ENCODE results near the gene GANC.

GANC gene

DNA sequence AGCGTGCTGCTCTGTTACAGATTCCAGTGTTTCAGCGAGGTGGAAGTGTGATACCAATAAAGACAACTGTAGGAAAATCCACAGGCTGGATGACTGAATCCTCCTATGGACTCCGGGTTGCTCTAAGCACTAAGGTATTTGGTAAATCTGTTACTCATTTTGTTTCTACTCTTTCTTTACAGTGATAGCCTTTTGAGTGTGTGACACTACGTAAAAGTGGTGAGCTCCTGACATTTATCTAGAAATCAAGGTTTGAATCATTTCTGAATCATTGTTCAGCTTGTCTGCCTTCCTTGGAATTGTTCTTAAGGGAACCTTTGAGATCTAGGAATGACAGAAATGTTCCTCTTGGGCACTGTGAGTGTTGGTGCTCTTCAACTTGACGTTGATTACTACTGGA, 75.1 kb downstream of the GANC start:
- DNase-seq (ENCODE audit: low spot score), result peak; percentile 53

GRCh38 chr15:42349186-42349585, 76.2 kb downstream of the GANC start:
- DNase-seq (ENCODE audit: low spot score), result peak; percentile 25

DNA sequence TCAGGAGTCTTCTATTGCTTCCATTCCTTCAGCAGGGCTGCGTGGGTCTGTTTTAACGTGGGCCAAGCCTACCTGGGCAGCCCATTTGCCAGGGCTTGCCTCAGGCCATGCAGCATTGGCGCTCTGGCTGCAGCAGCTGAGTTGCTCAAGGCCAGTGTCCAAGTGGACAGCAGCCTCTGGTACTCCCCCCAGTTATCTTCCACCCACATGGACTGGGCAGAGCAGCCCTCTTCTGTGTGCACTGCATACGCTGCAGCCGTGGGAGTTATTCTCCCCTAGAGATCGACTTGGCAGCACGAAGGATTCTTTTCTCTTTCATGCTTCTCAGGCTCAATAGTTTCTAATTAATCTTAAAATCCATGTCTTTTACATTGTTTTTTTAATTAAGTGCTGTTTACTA, 79.4 kb downstream of the GANC start:
- DNase-seq (ENCODE audit: low spot score), result no peak

DNA sequence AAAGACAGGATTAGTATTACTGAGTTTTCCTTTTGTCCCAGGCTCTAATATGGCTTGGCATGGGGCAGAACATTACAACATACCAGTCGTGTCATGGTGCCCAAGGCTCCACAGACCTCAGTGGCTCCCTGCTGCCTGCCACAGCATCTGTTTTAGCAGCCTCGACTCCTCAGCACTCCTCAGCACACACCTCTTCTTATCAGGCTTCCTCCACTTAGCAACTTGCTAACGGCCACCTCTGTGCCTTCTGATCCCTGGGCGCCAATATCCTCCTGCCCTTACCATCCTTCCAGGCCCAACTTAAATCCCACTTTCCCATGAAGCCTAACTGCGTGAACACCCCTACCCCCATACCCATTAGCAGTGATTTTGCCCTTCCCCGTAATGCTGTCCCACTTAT, 80.1 kb downstream of the GANC start:
- no peak for DNase-seq (ENCODE audit: low spot score)

GRCh38 chr15:42354824-42355223, 81.8 kb downstream of the GANC start:
- DNase-seq (ENCODE audit: low spot score), result no peak

DNA sequence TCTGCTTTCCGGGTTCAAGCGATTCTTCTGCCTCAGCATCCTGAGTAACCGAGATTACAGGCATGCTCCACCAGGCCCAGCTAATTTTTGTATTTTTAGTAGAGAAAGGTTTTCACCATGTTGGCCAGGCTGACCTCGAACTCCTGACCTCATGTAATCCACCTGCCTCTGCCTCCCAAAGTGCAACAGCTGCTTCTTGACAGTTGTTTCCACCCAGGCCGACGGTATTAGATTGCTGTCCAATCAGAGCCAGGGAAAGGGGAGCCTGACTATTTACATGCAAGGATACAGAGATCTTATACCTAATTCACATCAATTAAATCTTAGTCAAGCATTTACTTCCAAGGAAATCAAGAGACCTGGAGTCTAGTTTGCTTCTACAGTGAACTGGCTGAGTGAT, 82.3 kb downstream of the GANC start:
- no peak for DNase-seq (ENCODE audit: low spot score)

DNA sequence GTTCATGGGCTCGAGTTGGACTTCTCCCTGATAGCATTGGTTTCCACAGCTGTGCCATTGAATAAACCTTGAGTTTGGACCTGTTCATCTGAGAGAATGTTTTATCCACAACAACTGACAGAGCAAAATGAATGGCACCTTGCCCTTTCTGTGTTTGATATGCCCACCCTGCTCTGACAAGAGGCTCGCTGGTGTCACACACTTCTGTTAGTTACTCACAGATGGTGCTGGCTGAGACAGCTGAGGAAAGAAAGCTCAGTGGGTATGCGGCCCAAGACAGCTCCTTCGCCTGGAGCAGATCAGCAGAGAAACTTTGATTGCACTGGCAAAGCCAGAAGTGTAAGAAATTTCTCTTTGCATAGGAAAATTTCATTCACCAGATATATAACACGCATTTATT, 83.8 kb downstream of the GANC start:
- no peak for DNase-seq (ENCODE audit: low spot score)

DNA sequence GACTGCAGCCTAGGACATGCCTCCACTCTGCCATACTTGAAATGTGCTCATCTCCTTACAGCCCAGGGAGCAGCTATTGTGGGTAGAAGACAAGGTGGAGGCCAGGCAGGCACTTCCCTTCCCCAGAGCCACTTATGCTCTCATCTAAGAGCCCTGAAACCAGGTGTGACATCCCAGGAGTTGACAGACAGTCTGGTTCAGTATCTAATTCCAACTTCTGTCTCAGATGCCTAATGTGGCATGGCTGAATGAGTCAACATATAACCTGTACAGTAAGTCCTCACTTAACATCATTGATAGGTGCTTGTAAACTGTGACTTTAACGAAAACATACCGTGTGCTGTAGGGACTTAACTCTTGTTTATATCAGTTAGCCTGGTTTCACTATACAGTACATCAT, 85.1 kb downstream of the GANC start:
- no peak for DNase-seq (ENCODE audit: low spot score)

DNA sequence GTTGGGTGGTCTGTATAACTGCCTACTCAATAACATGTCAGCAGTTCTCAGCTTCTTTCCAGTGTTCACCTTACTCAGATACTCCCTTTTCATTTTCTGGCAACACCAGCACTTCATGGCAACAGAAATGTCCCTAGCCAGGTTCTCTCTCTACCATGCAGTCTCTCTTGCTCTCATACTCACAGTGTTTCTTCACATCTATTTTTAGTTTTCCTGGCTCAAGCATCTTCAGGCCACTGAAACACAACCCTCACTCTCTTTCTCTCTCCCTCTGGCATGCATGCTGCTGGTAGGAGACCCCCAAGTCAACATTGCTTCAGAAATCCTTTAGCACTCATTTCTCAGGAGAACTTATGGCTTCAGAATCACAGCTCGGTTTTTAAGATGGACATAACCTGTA, 86.2 kb downstream of the GANC start, which contains the start of gene CAPN3:
Gene CAPN3 (plus strand): TSS at position 253 of the 400 bp plus-strand sequence. CDS start 305 bp downstream, outside the sequence.
- no peak for DNase-seq (ENCODE audit: low spot score)

- no peak for DNase-seq (ENCODE audit: low spot score)
These were observed 87.0 kb downstream of the GANC start for GRCh38 chr15:42359985-42360384.

DNA sequence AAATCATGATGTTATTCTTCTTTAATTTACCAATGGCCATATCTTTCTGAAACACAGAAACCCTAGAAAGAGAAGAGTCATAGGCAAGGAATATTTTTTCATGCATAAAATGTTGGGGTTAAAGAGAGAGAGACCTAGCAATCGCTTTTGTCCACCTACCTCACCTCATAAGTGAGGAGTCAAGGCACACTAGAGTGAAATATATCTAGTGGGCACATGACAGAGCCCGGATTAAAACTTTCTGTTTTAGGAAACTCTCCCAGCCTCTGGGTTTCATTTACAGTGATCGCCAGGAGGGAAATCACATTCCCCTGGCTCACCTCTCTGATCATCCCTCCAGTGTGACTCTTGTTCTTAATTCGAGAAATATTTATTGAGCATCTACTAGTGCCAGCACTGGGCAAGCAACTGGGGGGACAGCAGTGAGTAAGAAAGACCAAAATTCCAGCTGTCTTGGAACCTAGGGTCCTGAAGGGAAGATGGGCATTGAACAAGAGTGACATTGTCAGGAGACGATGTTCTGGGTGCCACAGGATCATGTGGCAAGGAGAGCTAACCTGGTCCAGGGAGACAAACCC, 87.6 kb downstream of the GANC start:
- DNase-seq (ENCODE audit: low spot score), result no peak

- no peak for DNase-seq (ENCODE audit: low spot score)
These were observed 90.5 kb downstream of the GANC start for GRCh38 chr15:42363487-42363886.

DNA sequence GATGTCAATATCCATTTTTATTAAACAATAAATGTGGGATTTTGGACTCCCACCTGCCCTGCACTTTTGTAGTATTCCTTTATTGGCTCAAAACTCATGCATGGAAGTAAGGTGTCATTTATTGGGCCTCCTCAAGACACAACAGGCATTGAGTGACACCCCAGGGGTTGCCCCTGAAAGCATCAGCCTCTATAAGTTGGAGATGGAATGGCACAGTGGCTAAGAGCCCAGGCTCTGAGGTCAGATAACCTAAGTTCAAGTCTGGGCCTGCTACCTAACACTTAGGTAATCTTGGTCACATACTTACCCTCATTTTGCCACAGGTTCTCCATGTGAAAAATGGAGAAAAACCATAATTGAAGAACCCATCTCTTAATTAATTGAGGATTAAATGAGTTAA, 90.9 kb downstream of the GANC start:
- no peak for DNase-seq (ENCODE audit: low spot score)

GRCh38 chr15:42364529-42364928, 91.5 kb downstream of the GANC start:
- DNase-seq (ENCODE audit: low spot score), result peak; percentile 33

GRCh38 chr15:42365921-42366550, 93.0 kb downstream of the GANC start:
- DNase-seq (ENCODE audit: low spot score), result no peak

- no peak for DNase-seq (ENCODE audit: low spot score)
These were observed 94.0 kb downstream of the GANC start for GRCh38 chr15:42367041-42367440.

- DNase-seq (ENCODE audit: low spot score), result no peak
These were observed 95.1 kb downstream of the GANC start for GRCh38 chr15:42368096-42368495.

DNA sequence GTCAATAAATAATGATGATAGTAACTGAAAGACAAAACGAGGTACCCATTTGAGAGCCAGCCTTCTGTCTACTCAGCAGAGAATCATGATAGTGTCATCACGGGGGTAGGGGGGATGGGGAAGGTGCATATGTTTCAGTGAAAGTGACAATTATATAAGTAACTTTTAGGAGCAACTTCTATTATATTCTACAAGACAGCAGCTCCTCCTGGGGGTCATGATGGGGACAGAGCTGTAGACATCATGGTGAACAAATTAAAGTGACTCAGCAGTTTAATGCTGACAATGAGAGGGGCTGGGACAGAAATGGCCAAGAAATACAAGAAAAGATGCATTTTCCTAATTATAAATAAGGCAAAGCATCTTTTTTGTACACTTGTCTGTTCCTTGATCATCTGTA, 98.1 kb downstream of the GANC start:
- no peak for DNase-seq (ENCODE audit: low spot score)

DNA sequence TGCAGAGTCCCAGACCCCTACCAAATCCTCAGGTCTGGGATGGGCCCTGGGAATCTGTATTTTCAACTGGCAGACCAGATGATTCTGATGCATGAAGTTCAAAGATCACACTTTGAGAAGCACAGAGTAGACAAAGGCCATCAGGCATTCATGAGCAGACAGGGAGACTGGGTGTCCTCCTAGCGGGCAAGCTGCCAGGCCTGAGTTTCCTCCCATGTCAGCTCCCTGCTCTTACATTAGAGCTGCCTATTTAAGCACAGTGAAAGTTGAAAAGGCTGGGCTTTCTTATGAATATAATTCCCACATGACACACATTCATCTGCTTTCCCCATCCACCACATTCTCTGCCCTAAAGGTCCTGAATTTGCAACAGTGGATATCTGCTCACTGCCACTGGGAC, 100.3 kb downstream of the GANC start:
- no peak for DNase-seq (ENCODE audit: low spot score)

DNA sequence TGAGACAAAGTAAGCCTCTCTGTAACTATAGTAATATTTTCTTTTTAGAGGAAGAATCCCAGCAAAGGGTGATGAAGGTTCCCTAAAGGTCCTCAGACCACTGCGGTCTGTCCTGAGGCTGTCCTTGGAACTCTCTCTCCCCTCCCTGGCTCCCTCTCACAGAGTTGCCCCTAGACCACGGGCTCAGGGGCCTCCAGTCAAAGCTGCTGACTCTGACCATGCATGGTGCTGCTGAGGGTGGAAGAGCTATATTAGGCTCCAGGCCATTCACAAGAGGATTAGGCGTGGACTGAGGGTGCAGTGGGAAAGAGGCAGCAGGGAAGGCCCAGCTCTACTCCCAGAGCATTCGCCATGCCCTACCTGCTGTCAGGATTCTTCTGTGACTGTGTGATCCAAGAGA, 100.9 kb downstream of the GANC start:
- DNase-seq (ENCODE audit: low spot score), result no peak

DNA sequence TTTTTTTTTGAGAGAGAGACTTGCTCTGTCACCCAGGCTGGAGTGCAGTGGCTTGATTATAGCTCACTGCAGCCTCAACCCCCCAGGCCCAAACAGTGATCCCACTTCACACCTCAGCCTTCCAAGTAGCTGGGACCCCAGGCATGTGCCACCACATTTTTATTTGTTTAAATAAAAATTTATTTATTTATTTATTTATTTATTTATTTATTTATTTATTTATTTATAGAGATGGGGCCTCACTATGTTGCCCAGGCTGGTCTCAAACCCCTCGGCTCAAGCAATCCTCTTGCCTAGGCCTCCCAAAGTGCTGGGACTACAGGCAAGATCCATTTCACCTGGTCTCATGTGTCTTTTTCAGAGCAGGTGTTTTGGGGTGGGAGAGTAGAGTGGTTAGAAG, 101.8 kb downstream of the GANC start:
- no peak for DNase-seq (ENCODE audit: low spot score)

GRCh38 chr15:42375252-42375651, 102.3 kb downstream of the GANC start:
- no peak for DNase-seq (ENCODE audit: low spot score)

- DNase-seq (ENCODE audit: low spot score), result no peak
These were observed 102.9 kb downstream of the GANC start for GRCh38 chr15:42375941-42376340.

DNA sequence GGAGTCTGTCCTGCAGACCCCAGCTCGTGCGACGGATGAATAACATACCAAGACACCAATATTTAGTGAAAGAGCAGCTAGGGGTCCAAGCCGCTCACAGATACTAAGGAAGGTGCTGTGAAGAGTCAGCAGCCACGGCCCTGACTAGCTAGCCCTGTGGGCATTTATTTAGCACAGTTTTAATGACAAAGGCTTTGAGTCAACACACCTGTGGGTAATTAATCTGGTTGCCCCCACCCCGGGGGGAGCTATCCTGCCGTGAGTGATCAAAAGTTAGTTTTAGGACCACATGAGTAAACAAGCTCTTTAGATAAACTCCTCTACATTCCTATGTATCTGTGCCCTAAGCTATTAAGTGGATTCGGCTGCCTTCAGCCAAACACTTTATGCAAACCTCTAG, 105.0 kb downstream of the GANC start:
- DNase-seq (ENCODE audit: low spot score), result no peak

Measured in kidney tubule cell (primary cell).